Activated CD8-positive, alpha-beta T cell treated with anti-CD3 and anti-CD28 coated beads for 36 hours (primary cell): ENCODE data around the gene C19orf85. TPM values are rescaled to one million over a fixed set of nuclear protein-coding genes. Genes with fewer than 3 reads are reported as not detected.
"Not testable (repeated sequence)": the region's sequence is repeated elsewhere in the genome, so short reads cannot be mapped to it uniquely, and the experiment has no call there.

Experiments used
- ATAC-seq: fragments of 200-7000 bp; cut with Tn5 transposase; one replicate; pipeline ENCODE4 v1.10.0; 2021; ENCODE audit warnings: mild to moderate bottlenecking, moderate library complexity
- CTCF ChIA-PET: fragments of 350-600 bp; sonication (Branson Sonifier 250); formaldehyde crosslinking; loops from one replicate; lab custom pipeline; 2021; ENCODE audit warnings: antibody characterized with exemption; lab: Charles Lee
- POLR2A ChIA-PET: fragments of 350-600 bp; sonication (Branson Sonifier 250); formaldehyde crosslinking; loops from one replicate; lab custom pipeline; 2021; ENCODE audit warnings: antibody characterized with exemption; lab: Charles Lee
- DNase-seq: peaks from one replicate; pipeline ENCODE4 v3.0.0-alpha.2; 2020
- H3K27ac Mint-ChIP-seq: one replicate; pipeline ENCODE4 v1.8.0; 2021; ENCODE audit warnings: mild to moderate bottlenecking, mixed read lengths
- H3K27me3 Mint-ChIP-seq: one replicate; pipeline ENCODE4 v1.8.0; 2021; ENCODE audit warnings: mixed read lengths
- H3K36me3 Mint-ChIP-seq: one replicate; pipeline ENCODE4 v1.8.0; 2021; ENCODE audit warnings: low read depth, mixed read lengths
- H3K4me1 Mint-ChIP-seq: one replicate; pipeline ENCODE4 v1.8.0; 2021; ENCODE audit warnings: low read depth, mixed read lengths
- H3K4me3 Mint-ChIP-seq: one replicate; pipeline ENCODE4 v1.8.0; 2021; ENCODE audit warnings: mild to moderate bottlenecking, moderate library complexity, mixed read lengths
- H3K9me3 Mint-ChIP-seq: one replicate; pipeline ENCODE4 v1.8.0; 2021; ENCODE audit warnings: mixed read lengths
- CTCF ChIP-seq: fragments of 200-600 bp; IDR thresholded peaks from one replicate; pipeline ENCODE4 v1.8.0; 2022; ENCODE audit warnings: antibody characterized with exemption, mild to moderate bottlenecking
- intact Hi-C: fragments of 100-400 bp; cut with micrococcal nuclease; formaldehyde crosslinking; loops from one replicate; pipeline ENCODE4 v1.10.0; 2022
- total RNA-seq, 2 experiments: library from RNA; stranded (reverse); gene quantifications; one replicate each; pipeline ENCODE4 v1.2.3, GENCODE V29; 2021

The C19orf85 gene
- total RNA-seq, 2 experiments from 2014 or later: not detected

GRCh38 chr19:55423225-55424005 is 41.1 kb downstream of the C19orf85 start:
- Mint-ChIP-seq H3K27ac (no peak overlapping the region), H3K36me3 (no peaks in the 10 kb centered on the region), H3K9me3 (no peaks in the 10 kb centered on the region), H3K4me1 (peaks cover 8% of the 10 kb centered on the region), H3K27me3 (peaks cover 6% of the 10 kb centered on the region), H3K4me3 (no peak overlapping the region)
- ChIA-PET CTCF (no interaction called here), POLR2A (no interaction called here)
- intact Hi-C loops: no loop called here
- no peak for TF ChIP-seq CTCF
- ATAC-seq (no peak), DNase-seq (no peak)

- H3K27ac Mint-ChIP-seq, H3K27me3 Mint-ChIP-seq, POLR2A ChIA-PET: not testable (repeated sequence)
Observed at GRCh38 chr19:55421281-55421680, 43.3 kb downstream of the C19orf85 start.

GRCh38 chr19:55419624-55420236 is 44.8 kb downstream of the C19orf85 start:
- H3K27ac Mint-ChIP-seq: no peak overlapping the region
- CTCF ChIA-PET: interaction anchor here (1.0 to 2.4 kb wide), 6 partner anchors 8 to 137 kb away, joined by 3 to 9 read pairs (median 3); no protein-coding TSS in a partner anchor
- no peaks in the 10 kb centered on the region for H3K36me3 Mint-ChIP-seq
- H3K27me3 Mint-ChIP-seq: peaks cover under 1% of the 10 kb centered on the region
- peaks cover 8% of the 10 kb centered on the region for H3K4me1 Mint-ChIP-seq
- TF ChIP-seq CTCF: no peak
- no peak overlapping the region for H3K4me3 Mint-ChIP-seq
- DNase-seq: no peak
- H3K9me3 Mint-ChIP-seq: no peaks in the 10 kb centered on the region
- ATAC-seq: no peak
- intact Hi-C loops: no loop called here
- POLR2A ChIA-PET: interaction anchor here (0.9 kb wide), 1 partner anchor 17 kb away, joined by 3 read pairs; no protein-coding TSS in a partner anchor

More at GRCh38 chr19:55421281-55421680, 43.3 kb downstream of the C19orf85 start:
- H3K9me3 Mint-ChIP-seq, H3K4me1 Mint-ChIP-seq, DNase-seq, intact Hi-C loops, CTCF ChIA-PET, ATAC-seq, H3K4me3 Mint-ChIP-seq, H3K36me3 Mint-ChIP-seq: not testable (repeated sequence)

- Mint-ChIP-seq H3K27me3 (no peaks in the 10 kb centered on the region), H3K36me3 (no peaks in the 10 kb centered on the region), H3K4me3 (no peak overlapping the region), H3K9me3 (no peaks in the 10 kb centered on the region), H3K27ac (no peak overlapping the region), H3K4me1 (peaks cover 8% of the 10 kb centered on the region)
- DNase-seq (no peak), ATAC-seq (no peak)
- no peak for TF ChIP-seq CTCF
- intact Hi-C loops: no loop called here
- ChIA-PET POLR2A (interaction anchor here (0.9 to 1.4 kb wide), 2 partner anchors 12 to 18 kb away, joined by 3 to 5 read pairs; no protein-coding TSS in a partner anchor), CTCF (interaction anchor here (0.9 to 2.4 kb wide), 9 partner anchors 9 to 301 kb away, joined by 3 to 9 read pairs (median 3); no protein-coding TSS in a partner anchor)
Observed at GRCh38 chr19:55419103-55419502, 45.4 kb downstream of the C19orf85 start.

- peak; percentile 68 for DNase-seq
- peaks cover 8% of the 10 kb centered on the region for H3K4me1 Mint-ChIP-seq
- peak; percentile 84 for TF ChIP-seq CTCF
- no peaks in the 10 kb centered on the region for H3K27me3 Mint-ChIP-seq
- peak; percentile 85 for ATAC-seq
- H3K27ac Mint-ChIP-seq: no peak overlapping the region
- H3K36me3 Mint-ChIP-seq: no peaks in the 10 kb centered on the region
- ChIA-PET CTCF (interaction anchor here (0.6 to 2.4 kb wide), 12 partner anchors 9 to 300 kb away, joined by 3 to 9 read pairs (median 4); no protein-coding TSS in a partner anchor), POLR2A (interaction anchor here (0.6 to 1.4 kb wide), 10 partner anchors 11 to 165 kb away, joined by 3 to 5 read pairs (median 4); partner anchors contain the start of gene HSPBP1)
- no peak overlapping the region for H3K4me3 Mint-ChIP-seq
- intact Hi-C loops: no loop called here
- no peaks in the 10 kb centered on the region for H3K9me3 Mint-ChIP-seq
Observed at GRCh38 chr19:55418185-55418584, 46.4 kb downstream of the C19orf85 start.

Other genes with a start within 250 kb of the C19orf85 start
- 1 to 10 TPM; 5.8 to 6.2 TPM for gene TMEM86B, start 236.0 kb downstream of the C19orf85 start, total RNA-seq
- 100 to 1,000 TPM; 197 to 207 TPM for gene PPP6R1, start 205.7 kb downstream of the C19orf85 start, total RNA-seq
- gene HSPBP1, start 184.6 kb downstream of the C19orf85 start, total RNA-seq: 10 to 100 TPM; 46.4 to 47.1 TPM
- 1 to 10 TPM; 5.1 to 5.8 TPM for gene BRSK1, start 180.8 kb downstream of the C19orf85 start, total RNA-seq
- not detected for gene TMEM150B, start 139.4 kb downstream of the C19orf85 start, total RNA-seq
- 10 to 100 TPM; 32.6 to 33.1 TPM for gene KMT5C, start 124.9 kb downstream of the C19orf85 start, total RNA-seq
- gene COX6B2, start 110.0 kb downstream of the C19orf85 start, total RNA-seq: not detected
- gene GARIN5B, start 101.5 kb downstream of the C19orf85 start, total RNA-seq: not detected
- gene IL11, start 94.3 kb downstream of the C19orf85 start, total RNA-seq: under 1 TPM in 1 of 2 experiments, not detected in 1; 0.18 TPM
- not detected for gene TMEM190, start 87.9 kb downstream of the C19orf85 start, total RNA-seq
- gene TMEM238, start 80.5 kb downstream of the C19orf85 start, total RNA-seq: 10 to 100 TPM in 1 of 2 experiments, 1 to 10 TPM in 1; 9.4 to 10.6 TPM
- gene RPL28, start 78.8 kb downstream of the C19orf85 start, total RNA-seq: 1,000 to 10,000 TPM; 3,001 to 3,058 TPM
- 100 to 1,000 TPM; 229 to 241 TPM for gene UBE2S, start 57.0 kb downstream of the C19orf85 start, total RNA-seq
- not detected for gene SHISA7, start 21.5 kb downstream of the C19orf85 start, total RNA-seq
- gene ISOC2, start 3.1 kb downstream of the C19orf85 start, total RNA-seq: 10 to 100 TPM; 29.0 to 29.3 TPM
- gene ZNF628, start 11.9 kb upstream of the C19orf85 start, total RNA-seq: 1 to 10 TPM; 8.4 to 8.6 TPM
- gene NAT14, start 20.4 kb upstream of the C19orf85 start, total RNA-seq: 10 to 100 TPM; 18.9 to 19.9 TPM
- under 1 TPM; 0.67 to 0.70 TPM for gene SSC5D, start 23.7 kb upstream of the C19orf85 start, total RNA-seq
- not detected for gene SBK2, start 72.4 kb upstream of the C19orf85 start, total RNA-seq
- gene SBK3, start 80.8 kb upstream of the C19orf85 start, total RNA-seq: not detected
- gene ZNF579, start 116.1 kb upstream of the C19orf85 start, total RNA-seq: 1 to 10 TPM; 7.2 TPM
- gene FIZ1, start 134.8 kb upstream of the C19orf85 start, total RNA-seq: 10 to 100 TPM; 11.4 to 13.2 TPM
- 10 to 100 TPM; 11.0 to 12.3 TPM for gene ZNF524, start 135.5 kb upstream of the C19orf85 start, total RNA-seq
- 10 to 100 TPM; 10.6 to 11.7 TPM for gene ZNF865, start 140.9 kb upstream of the C19orf85 start, total RNA-seq
- 1 to 10 TPM; 3.6 to 3.7 TPM for gene ZNF784, start 159.8 kb upstream of the C19orf85 start, total RNA-seq
- 10 to 100 TPM; 24.8 to 26.2 TPM for gene ZNF580, start 176.3 kb upstream of the C19orf85 start, total RNA-seq
- 10 to 100 TPM; 30.4 to 34.5 TPM for gene ZNF581, start 178.9 kb upstream of the C19orf85 start, total RNA-seq
- 10 to 100 TPM in 1 of 2 experiments, 1 to 10 TPM in 1; 8.8 to 11.2 TPM for gene CCDC106, start 183.5 kb upstream of the C19orf85 start, total RNA-seq
- gene U2AF2, start 190.3 kb upstream of the C19orf85 start, total RNA-seq: 100 to 1,000 TPM; 304 to 306 TPM
- gene EPN1, start 210.5 kb upstream of the C19orf85 start, total RNA-seq: 10 to 100 TPM; 36.2 to 37.7 TPM